ENCODE data around the gene RPS10.

Gene RPS10

GRCh38 chr6:34468378-34468892 is 42.6 kb upstream of the RPS10 start:
- Histone ChIP-seq H3K9me3 (no peaks in the 10 kb centered on the region), H3K4me3 (ENCODE audit: low read depth, low read length) (no peak overlapping the region), H3K27me3 (no peaks in the 10 kb centered on the region), H3K36me3 (no peaks in the 10 kb centered on the region), H3K4me1 (no peaks in the 10 kb centered on the region)
- no peak for TF ChIP-seq CTCF (IDR thresholded peaks at IDR 0.05; ENCODE audit: low read depth, low read length)
- DNase-seq, result no peak

- Histone ChIP-seq H3K4me3 (ENCODE audit: low read depth, low read length) (peak overlapping the region; percentile 49), H3K4me1 (peaks cover 4% of the 10 kb centered on the region; the same call in 1 of the 2 replicates), H3K27me3 (no peaks in the 10 kb centered on the region), H3K36me3 (no peaks in the 10 kb centered on the region), H3K9me3 (no peaks in the 10 kb centered on the region)
- no peak for TF ChIP-seq CTCF (IDR thresholded peaks at IDR 0.05; ENCODE audit: low read depth, low read length)
- no peak for DNase-seq
Observed at GRCh38 chr6:34466242-34467185, 40.6 kb upstream of the RPS10 start.

- no peak for TF ChIP-seq CTCF (IDR thresholded peaks at IDR 0.05; ENCODE audit: low read depth, low read length)
- no peaks in the 10 kb centered on the region for H3K36me3 ChIP-seq
- peak; percentile 34 for DNase-seq
- H3K4me3 ChIP-seq (ENCODE audit: low read depth, low read length), result peak within 1 kb of the TSS; percentile 49
- peaks cover 4% of the 10 kb centered on the region; the same call in 1 of the 2 replicates for H3K4me1 ChIP-seq
- H3K9me3 ChIP-seq, result no peaks in the 10 kb centered on the region
- no peaks in the 10 kb centered on the region for H3K27me3 ChIP-seq
Observed at GRCh38 chr6:34465531-34466241, 39.8 kb upstream of the RPS10 start, which contains the start of gene PACSIN1. PACSIN1 (plus strand) TSS chr6:34466076; CDS start chr6:34526306, 60,230 bp downstream.

GRCh38 chr6:34463849-34464248 is 38.0 kb upstream of the RPS10 start:
- Histone ChIP-seq H3K9me3 (no peaks in the 10 kb centered on the region), H3K4me3 (ENCODE audit: low read depth, low read length) (no peak overlapping the region), H3K27me3 (no peaks in the 10 kb centered on the region), H3K36me3 (no peaks in the 10 kb centered on the region), H3K4me1 (peaks cover 4% of the 10 kb centered on the region; the same call in 1 of the 2 replicates)
- no peak for DNase-seq
- TF ChIP-seq CTCF (IDR thresholded peaks at IDR 0.05; ENCODE audit: low read depth, low read length), result no peak

- no peak overlapping the region for H3K4me3 ChIP-seq (ENCODE audit: low read depth, low read length)
- DNase-seq, result no peak
- TF ChIP-seq CTCF (IDR thresholded peaks at IDR 0.05; ENCODE audit: low read depth, low read length), result no peak
Observed at GRCh38 chr6:34463299-34463698, 37.4 kb upstream of the RPS10 start.

More at GRCh38 chr6:34463299-34463698, 37.4 kb upstream of the RPS10 start:
- Histone ChIP-seq H3K9me3 (no peaks in the 10 kb centered on the region), H3K4me1 (peaks cover 4% of the 10 kb centered on the region; the same call in 1 of the 2 replicates), H3K36me3 (no peaks in the 10 kb centered on the region), H3K27me3 (no peaks in the 10 kb centered on the region)
